Astrocyte (in vitro differentiated cells and primary cell): ENCODE results near the gene UQCC5.

ENCODE experiments used
- EZH2 ChIP-seq: IDR thresholded peaks from 2 replicates; pipeline ENCODE4 v1.6.1; 2012; ENCODE audit warnings: mild to moderate bottlenecking, low read length, inconsistent platforms; ENCODE audit not compliant: insufficient read depth
- TF ChIP-seq, protein P1 (sequence below): IDR thresholded peaks from 2 replicates; pipeline ENCODE4 v1.5.1; 2011; ENCODE audit warnings: low read depth, mild to moderate bottlenecking, inconsistent platforms, low read length, moderate library complexity; ENCODE audit not compliant: insufficient read depth

DNA sequence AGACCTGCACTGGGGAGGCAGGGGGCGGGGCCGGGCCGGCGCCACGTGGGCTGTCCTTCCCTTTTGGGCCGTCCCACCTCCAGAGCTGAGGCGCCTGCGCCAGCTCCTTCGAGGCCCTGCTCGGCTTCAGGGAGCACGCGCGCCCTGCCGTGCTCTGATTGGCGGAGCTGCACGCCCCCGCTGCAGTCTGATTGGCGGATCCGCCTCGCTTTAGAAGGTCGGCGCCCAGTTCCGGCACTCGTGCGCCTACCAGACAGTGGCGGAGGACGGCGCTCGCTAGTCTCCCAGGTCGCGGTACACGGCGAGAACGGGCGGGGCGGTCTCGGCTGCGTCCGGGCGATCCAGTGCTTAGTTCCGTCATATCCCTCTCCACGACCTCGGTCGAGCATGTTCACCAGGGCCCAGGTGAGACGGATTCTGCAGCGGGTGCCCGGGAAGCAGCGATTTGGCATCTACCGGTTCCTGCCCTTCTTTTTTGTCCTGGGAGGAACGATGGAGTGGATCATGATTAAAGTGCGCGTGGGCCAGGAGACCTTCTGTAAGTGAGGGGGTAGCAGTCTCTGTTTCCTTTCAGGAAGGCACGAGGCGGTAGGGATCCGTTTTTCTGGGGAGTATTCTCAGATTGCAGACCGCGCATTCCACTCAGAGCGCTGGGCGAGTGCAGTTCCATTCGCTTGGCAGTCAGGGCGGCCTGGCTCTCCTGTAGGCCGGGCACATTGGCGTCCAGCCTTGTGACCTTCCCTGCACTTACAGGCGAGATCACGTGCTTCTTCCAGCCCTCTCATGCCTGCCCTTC lies at the start of gene UQCC5:
- TF ChIP-seq, protein P1, sequence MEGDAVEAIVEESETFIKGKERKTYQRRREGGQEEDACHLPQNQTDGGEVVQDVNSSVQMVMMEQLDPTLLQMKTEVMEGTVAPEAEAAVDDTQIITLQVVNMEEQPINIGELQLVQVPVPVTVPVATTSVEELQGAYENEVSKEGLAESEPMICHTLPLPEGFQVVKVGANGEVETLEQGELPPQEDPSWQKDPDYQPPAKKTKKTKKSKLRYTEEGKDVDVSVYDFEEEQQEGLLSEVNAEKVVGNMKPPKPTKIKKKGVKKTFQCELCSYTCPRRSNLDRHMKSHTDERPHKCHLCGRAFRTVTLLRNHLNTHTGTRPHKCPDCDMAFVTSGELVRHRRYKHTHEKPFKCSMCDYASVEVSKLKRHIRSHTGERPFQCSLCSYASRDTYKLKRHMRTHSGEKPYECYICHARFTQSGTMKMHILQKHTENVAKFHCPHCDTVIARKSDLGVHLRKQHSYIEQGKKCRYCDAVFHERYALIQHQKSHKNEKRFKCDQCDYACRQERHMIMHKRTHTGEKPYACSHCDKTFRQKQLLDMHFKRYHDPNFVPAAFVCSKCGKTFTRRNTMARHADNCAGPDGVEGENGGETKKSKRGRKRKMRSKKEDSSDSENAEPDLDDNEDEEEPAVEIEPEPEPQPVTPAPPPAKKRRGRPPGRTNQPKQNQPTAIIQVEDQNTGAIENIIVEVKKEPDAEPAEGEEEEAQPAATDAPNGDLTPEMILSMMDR, result no peak
- no peak for TF ChIP-seq EZH2
